ENCODE results near the gene SLC12A4.

The SLC12A4 gene

GRCh38 chr16:67966549-67967182 lies 1.8 kb downstream of the SLC12A4 start:
- no peak for TF ChIP-seq CTCF (IDR thresholded peaks at IDR 0.05; ENCODE audit: low read depth, low read length, missing control alignments)
- peak overlapping the region; percentile 85 for H3K4me3 ChIP-seq (ENCODE audit: low read depth, low read length)
- DNase-seq (ENCODE audit: low read depth), result no peak

- DNase-seq (ENCODE audit: low read depth), result no peak
- no peak overlapping the region; the same call in 1 of the 2 replicates for H3K4me3 ChIP-seq (ENCODE audit: low read depth, low read length)
- TF ChIP-seq CTCF (IDR thresholded peaks at IDR 0.05; ENCODE audit: low read depth, low read length, missing control alignments), result no peak
Measured at GRCh38 chr16:67965668-67966548, 2.5 kb downstream of the SLC12A4 start.

GRCh38 chr16:67964477-67965131 lies 3.8 kb downstream of the SLC12A4 start:
- H3K4me3 ChIP-seq (ENCODE audit: low read depth, low read length), result no peak overlapping the region
- DNase-seq (ENCODE audit: low read depth), result no peak
- no peak for TF ChIP-seq CTCF (IDR thresholded peaks at IDR 0.05; ENCODE audit: low read depth, low read length, missing control alignments)

- no peak for DNase-seq (ENCODE audit: low read depth)
- TF ChIP-seq CTCF (IDR thresholded peaks at IDR 0.05; ENCODE audit: low read depth, low read length, missing control alignments), result no peak
- H3K4me3 ChIP-seq (ENCODE audit: low read depth, low read length), result no peak overlapping the region
Measured at GRCh38 chr16:67963662-67964321, 4.6 kb downstream of the SLC12A4 start.

- TF ChIP-seq CTCF (IDR thresholded peaks at IDR 0.05; ENCODE audit: low read depth, low read length, missing control alignments), result no peak
- DNase-seq (ENCODE audit: low read depth), result no peak
- H3K4me3 ChIP-seq (ENCODE audit: low read depth, low read length), result no peak overlapping the region
Measured at GRCh38 chr16:67963292-67963661, 5.2 kb downstream of the SLC12A4 start.

GRCh38 chr16:67962135-67962534 lies 6.3 kb downstream of the SLC12A4 start:
- no peak for DNase-seq (ENCODE audit: low read depth)
- no peak for TF ChIP-seq CTCF (IDR thresholded peaks at IDR 0.05; ENCODE audit: low read depth, low read length, missing control alignments)
- H3K4me3 ChIP-seq (ENCODE audit: low read depth, low read length), result no peak overlapping the region
